ENCODE measurements around the gene TCF7. TPM values are rescaled to one million over a fixed set of nuclear protein-coding genes. Genes with fewer than 3 reads are reported as not detected.

The TCF7 gene
- total and polyA plus RNA-seq, 2 of the 13 experiments (the other 11 are each of a cell fraction or from before 2014, with no cell fraction given), result 6.3 to 6.8 TPM

- no TSS peak for BruUV-seq (replicated peaks)
- Histone ChIP-seq H3K36me3 (replicated peaks in 1 of 2; ENCODE audit: control insufficient read depth in 1 of 2, insufficient read depth in 2 of 2, low read length in 2 of 2) (no peaks in the 10 kb centered on the region), H3K27ac (ENCODE audit: extremely low read length, insufficient read depth, low read length) (no peak overlapping the region), H4K20me1 (ENCODE audit: insufficient read depth, low read length) (no peaks in the 10 kb centered on the region), H3K4me3 (replicated peaks in 1 of 3; ENCODE audit: insufficient read depth in 1 of 3, low read depth in 2 of 3, low read length in 3 of 3) (peak overlapping the region in 1 of 3 experiments; percentile 17; a peak in 2 of 6 replicates), H3K4me1 (ENCODE audit: insufficient read depth, low read length) (peaks cover 99% of the 10 kb centered on the region), H2AFZ (ENCODE audit: low read length) (peak overlapping the region; percentile 35), H3K27me3 (ENCODE audit: control insufficient read depth in 1 of 2, insufficient read depth in 2 of 2, low read length in 2 of 2) (peaks cover 3 to 7% of the 10 kb centered on the region in 2 experiments; a peak in 2 of 5 replicates), H3K9ac (ENCODE audit: insufficient read depth, low read depth, low read length) (no peak overlapping the region), H3K4me2 (ENCODE audit: low read depth, low read length) (peak overlapping the region; percentile 57), H3K9me3 (ENCODE audit: low read length) (no peaks in the 10 kb centered on the region), H3K79me2 (ENCODE audit: insufficient read depth, low read length) (no peaks in the 10 kb centered on the region)
- DNase-seq (ENCODE audit: low spot score) (no peak), ATAC-seq (no peak), FAIRE-seq (peak; percentile 15)
- POLR2A ChIA-PET, result interaction anchor here (1.4 to 2.0 kb wide), 3 partner anchors 10 to 12 kb away, joined by 4 to 5 read pairs (median 5); partner anchors contain the start of gene TCF7
- in situ Hi-C loops (cut with HindIII; ENCODE audit: extremely low pct_ligation_motif_present, low pct_unique_long_range_greater_than_20kb) (no loop called here), intact Hi-C loops (cut with micrococcal nuclease; ENCODE audit: unreplicated experiment) (no loop called here)
- CTCF ChIA-PET (ENCODE audit: low intra/inter-chr PET ratio, low total read pairs), result interaction anchor here (2.6 to 3.4 kb wide), 2 partner anchors 37 to 43 kb away, joined by 7 to 14 read pairs; no protein-coding TSS in a partner anchor
- 7% methylated on average over 5 of the region's 9 CpGs for WGBS (ENCODE audit: low lambda C conversion rate)
- TF ChIP-seq THAP9 (CRISPR knock-in tag; IDR thresholded peaks at IDR 0.05; ENCODE audit: borderline replicate concordance) (0 out of 2 replicates have a peak, but pooled peaks have one; percentile 18), ZNF446 (CRISPR knock-in tag; IDR thresholded peaks at IDR 0.05) (no peak), PREB (CRISPR knock-in tag; IDR thresholded peaks at IDR 0.05) (no peak), CSRNP2 (CRISPR knock-in tag; conservative IDR thresholded peaks at IDR 0.05; ENCODE audit: low read depth) (no peak), ZFP36L1 (CRISPR knock-in tag; IDR thresholded peaks at IDR 0.05) (no peak), ZFX (CRISPR knock-in tag; IDR thresholded peaks at IDR 0.05; ENCODE audit: low read depth) (peak; percentile 20; the same call in 1 of the 2 replicates), TIGD3 (CRISPR knock-in tag; IDR thresholded peaks at IDR 0.05; ENCODE audit: borderline replicate concordance) (no peak), ZNF280D (CRISPR knock-in tag; IDR thresholded peaks at IDR 0.05) (no peak), ATF5 (CRISPR knock-in tag; IDR thresholded peaks at IDR 0.05; ENCODE audit: low read depth) (no peak), SMARCC2 (IDR thresholded peaks at IDR 0.05) (no peak)
Measured at GRCh38 chr5:134103397-134103796, 11.1 kb upstream of the TCF7 start.

Data from HepG2 (cell line).